Esophagus squamous epithelium (tissue), 4 donors: ENCODE measurements around the gene ZFYVE28.

ENCODE experiments used
- POLR2A ChIP-seq, 4 donors: fragments of 450-650 bp; IDR thresholded peaks; one replicate each; pipeline ENCODE4 v1.6.1; 2017; ENCODE audit warnings: antibody characterized with exemption in 4 of 4, mild to moderate bottlenecking in 4 of 4, moderate library complexity in 3 of 4
- TF ChIP-seq, protein P1 (sequence below), 6 experiments: fragments of 450-650 bp in 4 of 6; fragments of 200-600 bp in 2 of 6; sonication (generic) in 2 of 6; IDR thresholded peaks; one replicate each; pipeline ENCODE4 v1.5.1; 2016 to 2019; ENCODE audit warnings: antibody characterized with exemption in 6 of 6, mild to moderate bottlenecking in 4 of 6, moderate library complexity in 4 of 6

DNA sequence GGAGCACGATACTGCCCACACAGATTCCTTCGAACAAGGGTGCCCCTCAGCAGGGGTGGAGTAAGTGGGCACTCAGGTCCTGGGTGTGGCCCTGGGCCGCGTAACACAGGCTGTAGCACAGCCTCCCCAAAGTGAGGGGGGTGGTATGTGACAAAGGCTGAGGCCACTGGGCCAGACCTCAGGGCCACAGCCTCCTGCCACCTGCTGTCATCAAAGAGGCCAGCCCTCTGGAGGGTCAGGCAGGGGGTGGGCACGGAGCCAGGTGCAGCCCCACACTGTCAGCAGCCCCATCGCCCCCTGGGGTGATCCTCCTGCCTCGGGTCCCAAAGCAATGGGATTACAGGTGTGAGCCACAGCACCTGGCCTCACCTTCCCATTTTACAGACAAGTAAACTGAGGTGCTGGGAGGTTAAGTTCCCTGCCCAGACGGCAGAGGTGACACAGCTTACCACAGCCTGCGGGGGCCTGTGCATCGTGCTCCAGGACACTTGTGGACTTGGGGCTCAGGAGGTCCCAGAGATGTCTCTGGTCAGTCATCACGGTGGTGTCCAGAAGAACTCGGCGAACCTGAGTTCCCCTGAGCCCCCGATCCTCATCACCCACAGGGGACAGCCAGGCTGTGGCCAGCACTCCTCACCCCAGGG, 129.0 kb downstream of the ZFYVE28 start:
- TF ChIP-seq POLR2A (IDR thresholded peaks at IDR 0.05) = no peak
- TF ChIP-seq, protein P1, sequence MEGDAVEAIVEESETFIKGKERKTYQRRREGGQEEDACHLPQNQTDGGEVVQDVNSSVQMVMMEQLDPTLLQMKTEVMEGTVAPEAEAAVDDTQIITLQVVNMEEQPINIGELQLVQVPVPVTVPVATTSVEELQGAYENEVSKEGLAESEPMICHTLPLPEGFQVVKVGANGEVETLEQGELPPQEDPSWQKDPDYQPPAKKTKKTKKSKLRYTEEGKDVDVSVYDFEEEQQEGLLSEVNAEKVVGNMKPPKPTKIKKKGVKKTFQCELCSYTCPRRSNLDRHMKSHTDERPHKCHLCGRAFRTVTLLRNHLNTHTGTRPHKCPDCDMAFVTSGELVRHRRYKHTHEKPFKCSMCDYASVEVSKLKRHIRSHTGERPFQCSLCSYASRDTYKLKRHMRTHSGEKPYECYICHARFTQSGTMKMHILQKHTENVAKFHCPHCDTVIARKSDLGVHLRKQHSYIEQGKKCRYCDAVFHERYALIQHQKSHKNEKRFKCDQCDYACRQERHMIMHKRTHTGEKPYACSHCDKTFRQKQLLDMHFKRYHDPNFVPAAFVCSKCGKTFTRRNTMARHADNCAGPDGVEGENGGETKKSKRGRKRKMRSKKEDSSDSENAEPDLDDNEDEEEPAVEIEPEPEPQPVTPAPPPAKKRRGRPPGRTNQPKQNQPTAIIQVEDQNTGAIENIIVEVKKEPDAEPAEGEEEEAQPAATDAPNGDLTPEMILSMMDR (IDR thresholded peaks at IDR 0.05) = no peak
